ENCODE data around the gene RASSF3.

Gene RASSF3

GRCh38 chr12:64694130-64695040 is 84.1 kb downstream of the RASSF3 start:
- no peak for DNase-seq (ENCODE audit: low spot score)

- DNase-seq (ENCODE audit: low spot score) = no peak
Observed at GRCh38 chr12:64695550-64695949, 85.3 kb downstream of the RASSF3 start.

- DNase-seq (ENCODE audit: low spot score) = peak; percentile 31
Observed at GRCh38 chr12:64696080-64696741, 85.9 kb downstream of the RASSF3 start.

GRCh38 chr12:64699504-64700115 is 89.3 kb downstream of the RASSF3 start:
- DNase-seq (ENCODE audit: low spot score) = no peak

GRCh38 chr12:64700532-64700931 is 90.2 kb downstream of the RASSF3 start:
- peak; percentile 23 for DNase-seq (ENCODE audit: low spot score)

- DNase-seq (ENCODE audit: low spot score) = no peak
Observed at GRCh38 chr12:64701283-64701682, 91.0 kb downstream of the RASSF3 start.

DNA sequence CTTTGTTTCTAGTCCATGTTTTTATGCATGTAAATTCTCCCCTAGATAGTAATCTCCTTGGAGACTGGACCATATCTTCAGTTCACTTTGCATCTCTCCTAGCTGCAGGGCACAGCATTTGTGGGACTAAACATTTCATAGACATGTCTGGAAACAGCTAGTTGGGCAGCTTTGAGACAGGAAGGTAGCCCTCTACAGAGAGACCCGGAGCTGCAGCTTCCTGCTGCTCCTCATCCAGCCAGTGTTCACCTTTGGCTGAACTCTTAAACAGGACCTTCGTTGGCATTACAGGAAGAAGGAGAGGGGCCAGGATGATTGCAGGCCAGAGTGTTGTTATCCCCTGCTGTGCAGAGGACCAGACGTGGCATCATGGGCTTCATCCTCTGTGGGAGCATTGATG is 96.0 kb downstream of the RASSF3 start:
- DNase-seq (ENCODE audit: low spot score) = no peak

GRCh38 chr12:64706857-64707256 is 96.6 kb downstream of the RASSF3 start:
- DNase-seq (ENCODE audit: low spot score) = no peak

DNA sequence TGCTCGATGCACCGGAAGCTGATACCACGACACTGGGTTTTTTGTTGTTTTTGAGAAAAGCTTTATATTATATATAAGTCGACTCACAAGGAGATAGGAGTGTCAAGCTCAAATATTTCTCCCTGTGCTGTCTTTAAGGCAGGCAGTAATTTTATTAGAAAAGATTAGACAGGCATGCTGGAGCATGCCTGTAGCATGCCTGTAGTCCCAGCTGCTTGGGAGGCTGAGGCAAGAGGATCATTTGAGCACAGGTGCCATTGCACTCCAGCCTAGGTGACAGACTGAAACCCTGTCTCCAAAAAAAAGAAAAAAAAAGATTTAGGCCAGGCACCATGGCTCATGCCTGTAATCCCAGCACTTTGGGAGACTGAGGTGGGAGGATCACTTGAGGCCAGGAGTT is 97.1 kb downstream of the RASSF3 start:
- no peak for DNase-seq (ENCODE audit: low spot score)

DNA sequence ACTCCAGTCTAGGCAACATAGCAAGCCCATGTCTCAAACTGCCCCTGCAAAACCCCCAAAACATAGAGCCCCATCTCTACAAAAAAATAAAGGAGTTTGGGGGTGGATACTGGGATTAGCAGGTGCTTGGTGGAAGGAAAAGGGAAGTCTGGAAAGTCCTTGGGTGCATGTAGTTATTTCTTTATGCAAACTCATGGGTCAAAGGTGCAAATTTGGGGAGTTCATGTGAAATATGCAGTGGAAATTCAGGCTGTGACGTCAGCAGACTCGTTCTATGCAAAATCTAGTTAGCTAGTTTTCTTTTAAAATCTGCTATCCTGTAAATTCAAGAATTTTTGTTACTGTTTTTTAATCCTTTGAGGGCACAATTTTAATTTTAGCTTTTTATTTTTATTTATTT is 97.6 kb downstream of the RASSF3 start:
- DNase-seq (ENCODE audit: low spot score) = no peak

GRCh38 chr12:64709429-64709828 is 99.1 kb downstream of the RASSF3 start:
- DNase-seq (ENCODE audit: low spot score) = no peak

DNA sequence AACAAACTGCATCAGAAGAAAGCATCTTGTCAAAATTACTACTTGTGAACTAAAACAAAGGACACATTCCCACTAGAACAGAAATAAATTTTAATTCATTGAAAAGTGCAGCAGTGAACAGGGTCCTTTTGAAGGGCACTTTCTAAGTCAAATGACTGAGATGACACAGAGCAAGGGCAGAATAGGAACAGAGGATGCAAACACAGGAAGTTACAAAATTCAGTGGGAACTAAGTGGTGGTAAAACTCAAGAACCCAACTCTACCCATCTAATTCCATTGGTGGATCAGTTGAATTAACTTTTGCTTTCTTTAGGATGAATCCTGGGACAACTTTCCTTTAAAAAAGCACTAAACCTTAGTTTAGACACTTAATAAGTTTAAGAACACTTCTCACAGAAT is 103.1 kb downstream of the RASSF3 start:
- no peak for DNase-seq (ENCODE audit: low spot score)

DNA sequence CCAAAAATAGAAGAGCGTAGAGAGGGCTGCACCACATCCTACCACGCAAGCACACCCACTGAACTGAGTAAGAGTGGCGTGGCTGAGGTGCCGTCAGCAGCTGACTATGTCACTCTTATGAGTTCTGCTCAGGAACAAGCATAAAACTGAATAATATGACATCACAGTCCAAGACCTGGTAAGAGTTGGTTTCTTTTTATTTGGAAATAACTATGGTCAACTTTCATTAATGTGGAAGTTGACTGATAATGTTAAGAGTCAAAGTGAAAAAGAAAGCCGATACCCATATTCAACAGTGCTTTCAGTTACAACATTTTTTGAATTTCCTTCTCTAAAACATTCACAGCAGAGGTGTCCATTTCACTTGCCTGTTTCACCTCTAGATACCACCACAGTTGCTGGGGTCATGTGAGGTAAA is 104.3 kb downstream of the RASSF3 start:
- DNase-seq (ENCODE audit: low spot score) = peak; percentile 49

DNA sequence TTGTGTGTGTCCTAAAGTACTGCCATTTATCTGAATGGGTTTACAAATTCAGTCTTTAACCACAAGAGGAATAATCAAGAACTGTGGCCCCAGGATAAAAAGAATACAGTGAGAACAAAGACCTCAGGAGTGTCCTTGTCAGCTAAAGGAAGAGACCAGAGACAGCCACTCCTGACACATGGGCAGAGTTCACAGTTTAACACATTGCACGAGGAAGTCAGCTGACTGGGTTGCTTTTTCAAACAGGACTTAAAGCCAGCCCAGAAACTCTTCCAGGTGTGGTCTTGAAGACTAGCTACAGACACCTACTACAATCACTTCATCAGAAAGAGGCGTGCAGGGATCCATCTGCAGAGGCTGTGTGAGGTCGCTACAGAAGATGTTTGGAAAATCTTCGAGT is 106.1 kb downstream of the RASSF3 start:
- no peak for DNase-seq (ENCODE audit: low spot score)

GRCh38 chr12:64716839-64717455 is 106.7 kb downstream of the RASSF3 start:
- DNase-seq (ENCODE audit: low spot score) = no peak

GRCh38 chr12:64718649-64719048 is 108.4 kb downstream of the RASSF3 start:
- no peak for DNase-seq (ENCODE audit: low spot score)

GRCh38 chr12:64720884-64721283 is 110.6 kb downstream of the RASSF3 start:
- no peak for DNase-seq (ENCODE audit: low spot score)

DNA sequence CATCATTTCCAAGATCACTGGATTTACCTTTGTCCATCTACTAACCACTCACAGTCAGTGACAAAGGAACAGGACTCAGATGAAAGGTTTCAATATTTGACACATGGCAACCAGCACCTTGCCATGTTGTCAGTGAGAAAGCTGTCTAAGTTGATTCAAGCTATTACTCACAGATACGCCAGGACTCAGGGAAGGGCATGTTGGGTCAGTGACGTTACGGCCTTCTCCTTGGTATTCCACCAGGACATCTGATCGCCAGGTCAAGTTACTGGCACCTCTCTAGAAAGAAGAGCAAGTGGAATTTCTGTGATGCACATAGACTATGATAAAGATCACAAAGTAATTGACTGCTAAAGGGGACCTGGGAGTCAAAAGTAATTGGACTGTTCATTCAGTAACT is 112.5 kb downstream of the RASSF3 start:
- DNase-seq (ENCODE audit: low spot score) = no peak

- DNase-seq (ENCODE audit: low spot score) = no peak
Observed at GRCh38 chr12:64723630-64724029, 113.3 kb downstream of the RASSF3 start.

DNA sequence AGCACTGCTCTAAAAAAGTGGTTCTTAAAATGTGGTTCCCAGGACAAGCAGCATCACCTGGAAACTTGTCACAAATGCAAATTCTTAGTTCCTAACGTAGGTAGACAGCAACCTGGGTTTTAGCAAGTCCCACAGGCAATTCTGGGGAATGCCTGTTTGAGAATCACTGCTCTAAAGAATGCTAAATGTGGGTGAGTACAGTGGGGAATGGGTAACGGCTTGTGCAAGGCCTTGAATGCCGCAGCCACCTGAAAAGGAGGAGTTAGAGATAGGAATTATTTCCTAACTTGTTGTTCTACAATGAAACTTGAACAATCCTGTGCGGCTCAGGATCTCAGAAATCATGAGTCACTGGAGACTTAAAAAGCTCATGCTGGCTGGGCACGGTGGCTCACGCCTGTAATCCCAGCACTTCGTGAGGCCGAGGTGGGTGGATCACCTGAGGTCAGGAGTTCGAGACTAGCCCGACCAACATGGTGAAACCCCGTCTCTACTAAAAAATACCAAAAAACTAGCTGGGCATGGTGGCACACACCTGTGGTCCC is 114.0 kb downstream of the RASSF3 start:
- no peak for DNase-seq (ENCODE audit: low spot score)

DNA sequence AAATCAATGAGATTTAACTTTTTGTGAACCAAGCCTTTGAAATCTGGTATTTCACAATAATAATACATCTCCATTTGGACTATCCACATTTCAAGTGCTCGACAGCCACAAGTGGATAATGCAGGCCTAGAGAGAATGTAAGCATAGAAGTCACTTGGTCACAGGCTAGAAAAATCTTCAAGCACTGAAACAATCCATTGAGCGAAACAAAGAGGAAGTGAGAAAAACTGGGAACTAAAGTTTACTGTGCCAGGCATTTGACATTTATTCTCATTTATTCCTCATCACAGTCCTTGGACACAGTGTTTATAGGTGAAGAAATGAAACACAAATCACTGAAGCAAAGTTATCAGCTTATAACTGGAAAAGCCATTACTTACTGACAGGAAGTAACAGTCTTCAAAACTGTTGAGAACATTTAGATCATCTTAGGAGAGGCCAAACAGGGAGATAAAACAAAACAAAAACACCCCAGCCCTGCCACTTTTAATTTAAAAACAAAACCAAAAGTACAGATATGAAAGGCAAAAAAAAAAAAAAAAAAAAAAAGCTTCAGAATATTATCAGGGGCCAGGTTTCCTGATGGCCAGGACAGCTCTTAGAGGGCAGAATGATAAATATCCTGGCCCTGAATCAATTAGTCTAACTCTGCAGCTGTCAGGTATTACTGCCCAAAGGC is 119.8 kb downstream of the RASSF3 start:
- DNase-seq (ENCODE audit: low spot score) = peak; percentile 21

DNA sequence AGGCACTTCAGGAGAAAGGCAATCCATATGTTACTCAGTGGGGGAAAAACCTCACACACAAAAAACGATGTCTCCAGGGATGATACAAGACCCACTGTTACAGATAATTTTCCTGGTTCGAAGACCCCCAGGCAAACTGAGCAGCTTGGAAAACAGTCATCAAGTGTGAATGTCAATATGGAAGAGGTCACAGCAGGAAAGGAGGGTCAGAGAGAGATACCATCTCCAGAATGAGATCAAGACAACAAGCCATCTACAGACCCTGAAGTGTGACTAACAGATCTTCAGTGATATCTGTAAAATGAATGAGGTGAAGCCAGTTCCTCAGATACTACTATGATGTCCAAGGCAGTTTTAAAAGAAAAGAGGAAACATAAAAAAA is 120.3 kb downstream of the RASSF3 start:
- DNase-seq (ENCODE audit: low spot score) = no peak

Data from CD4-positive, alpha-beta T cell treated with Interleukin-2 at 100 ng/mL for 4 hours (primary cell).